GM18519 (cell line): ENCODE measurements around the gene MYH6.

Source experiments
- ATAC-seq: cut with Tn5 transposase; IDR thresholded peaks from one replicate; pipeline ENCODE4 v1.9.1; 2021; ENCODE audit warnings: mild to moderate bottlenecking, moderate library complexity; ENCODE audit not compliant: unreplicated experiment, low FRiP score

MYH6 gene

DNA sequence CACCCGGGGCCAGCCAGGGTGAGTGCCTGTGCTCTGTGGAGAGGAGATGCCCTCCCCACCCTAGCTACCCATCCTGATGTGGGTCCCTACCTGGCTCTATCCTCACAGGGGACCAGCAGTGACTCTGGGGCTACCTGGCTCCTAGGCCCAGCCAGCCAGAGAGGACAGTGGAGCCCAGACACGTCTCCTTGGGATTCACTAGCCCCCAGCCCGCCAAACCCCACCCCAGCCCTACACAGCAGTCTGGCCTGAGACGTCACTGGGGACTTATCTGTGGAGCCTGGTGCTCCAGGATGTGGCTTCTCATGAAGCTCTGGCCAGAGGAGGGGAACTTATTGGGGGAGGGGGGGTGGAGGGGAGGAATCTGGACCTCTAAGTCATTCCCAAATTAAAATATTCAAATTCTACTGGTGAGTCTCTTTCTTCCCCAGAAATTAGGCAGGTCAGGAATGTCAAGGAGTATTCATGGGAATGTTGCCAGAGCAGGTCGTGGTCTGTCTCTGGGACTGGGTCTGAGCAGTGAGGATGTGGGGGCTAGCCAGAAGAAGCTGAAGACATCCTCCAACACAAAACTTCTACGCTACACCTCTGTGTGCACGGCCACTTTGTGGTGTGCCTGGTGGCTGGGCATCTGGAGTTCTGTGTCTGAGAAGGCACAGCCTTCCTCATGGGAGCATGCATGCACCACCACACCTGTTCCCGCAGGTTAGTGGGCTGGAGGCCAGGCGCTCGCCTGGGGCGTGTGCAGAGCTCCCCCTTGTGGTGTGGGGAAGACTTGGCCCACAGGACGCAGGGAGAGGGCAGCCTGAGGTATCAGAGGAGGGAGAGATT lies 28.5 kb downstream of the MYH6 start:
- no peak for ATAC-seq

DNA sequence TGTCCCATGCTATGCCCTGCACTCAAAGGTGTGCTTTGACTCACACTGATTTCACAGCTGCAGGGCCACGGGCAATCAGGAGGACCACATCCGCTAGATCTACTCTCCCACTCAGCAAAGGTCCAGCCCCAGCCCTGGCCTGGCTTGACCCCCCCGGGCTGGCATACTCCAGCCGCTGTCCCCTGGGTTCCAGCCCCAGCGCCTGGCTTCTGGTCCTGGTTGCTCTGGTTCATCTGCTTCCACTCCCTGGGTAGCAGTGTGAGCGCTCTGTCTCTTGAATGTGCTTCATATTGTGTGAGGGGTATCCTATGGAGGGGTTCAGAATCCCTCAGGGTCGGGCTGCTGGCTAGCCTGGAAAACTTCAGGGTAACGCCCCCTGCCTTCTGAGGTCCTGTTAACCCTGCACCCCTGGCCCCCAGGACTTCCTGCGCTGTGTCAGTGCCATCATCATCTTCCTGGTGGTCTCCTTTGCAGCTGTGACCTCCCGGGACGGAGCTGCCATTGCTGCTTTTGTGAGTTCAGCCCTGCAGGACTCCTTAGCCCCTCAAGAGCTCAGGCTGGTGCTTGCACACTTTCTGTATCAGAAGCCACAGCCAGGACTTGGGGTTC lies 29.4 kb downstream of the MYH6 start:
- ATAC-seq: no peak

DNA sequence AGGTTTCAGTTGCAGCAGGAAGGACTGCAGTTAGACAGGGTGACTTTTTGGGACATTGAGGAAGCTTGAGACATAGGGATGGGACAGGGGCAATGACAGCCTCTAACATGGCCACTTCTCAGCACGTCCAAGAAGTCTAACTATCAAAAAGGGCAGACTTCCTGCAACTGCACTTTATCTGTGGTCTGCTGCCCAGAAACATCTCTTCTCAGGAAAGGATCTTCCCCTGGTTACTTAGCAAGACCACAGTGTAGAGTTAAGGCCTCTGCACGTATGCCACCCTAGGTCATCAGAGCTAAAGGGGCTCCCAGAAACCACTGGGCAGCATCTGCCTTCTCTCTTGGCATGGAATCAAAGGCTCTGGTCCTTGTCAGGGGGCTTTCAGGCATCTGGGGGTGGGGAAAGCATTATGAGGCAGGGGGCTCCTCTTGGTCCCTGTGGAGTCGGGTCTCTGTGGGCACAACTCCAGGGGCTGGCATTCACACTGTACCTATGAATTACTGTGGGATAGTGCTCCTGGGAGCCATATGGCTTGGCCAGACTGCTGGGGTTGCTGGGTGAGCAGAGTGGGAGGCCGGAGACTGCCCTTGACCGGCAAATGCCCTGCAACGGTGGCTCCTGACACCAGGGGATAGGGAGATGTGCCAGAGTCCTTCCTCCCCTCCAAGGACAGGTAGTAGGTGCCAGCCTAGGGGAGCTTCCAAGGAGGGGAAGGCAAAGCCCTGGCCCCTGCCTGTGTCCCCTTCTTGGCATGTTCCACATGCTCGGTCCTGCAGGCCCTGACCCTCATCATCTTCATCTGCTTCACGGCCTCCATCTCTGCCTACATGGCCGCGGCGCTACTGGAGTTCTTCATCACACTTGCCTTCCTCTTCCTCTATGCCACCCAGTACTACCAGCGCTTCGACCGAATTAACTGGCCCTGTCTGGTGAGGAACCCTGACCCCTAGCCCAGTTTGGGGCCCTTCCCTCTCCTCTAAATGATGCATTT lies 30.2 kb downstream of the MYH6 start:
- ATAC-seq: no peak

DNA sequence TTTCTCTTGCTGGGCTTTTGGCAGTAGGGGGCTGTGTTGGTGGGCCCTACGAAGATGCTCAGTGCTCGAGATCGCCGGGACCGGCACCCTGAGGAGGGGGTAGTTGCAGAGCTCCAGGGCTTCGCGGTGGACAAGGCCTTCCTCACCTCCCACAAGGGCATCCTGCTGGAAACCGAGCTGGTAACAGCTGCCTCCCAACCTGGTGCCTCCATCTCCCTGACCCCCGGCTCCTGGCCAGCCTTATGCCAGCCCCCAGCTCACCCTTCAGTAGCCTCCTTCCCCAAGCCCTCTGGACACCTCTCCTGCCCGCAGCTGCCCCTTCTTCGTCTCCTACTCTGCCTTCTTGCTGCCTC lies 30.9 kb downstream of the MYH6 start:
- no peak for ATAC-seq

DNA sequence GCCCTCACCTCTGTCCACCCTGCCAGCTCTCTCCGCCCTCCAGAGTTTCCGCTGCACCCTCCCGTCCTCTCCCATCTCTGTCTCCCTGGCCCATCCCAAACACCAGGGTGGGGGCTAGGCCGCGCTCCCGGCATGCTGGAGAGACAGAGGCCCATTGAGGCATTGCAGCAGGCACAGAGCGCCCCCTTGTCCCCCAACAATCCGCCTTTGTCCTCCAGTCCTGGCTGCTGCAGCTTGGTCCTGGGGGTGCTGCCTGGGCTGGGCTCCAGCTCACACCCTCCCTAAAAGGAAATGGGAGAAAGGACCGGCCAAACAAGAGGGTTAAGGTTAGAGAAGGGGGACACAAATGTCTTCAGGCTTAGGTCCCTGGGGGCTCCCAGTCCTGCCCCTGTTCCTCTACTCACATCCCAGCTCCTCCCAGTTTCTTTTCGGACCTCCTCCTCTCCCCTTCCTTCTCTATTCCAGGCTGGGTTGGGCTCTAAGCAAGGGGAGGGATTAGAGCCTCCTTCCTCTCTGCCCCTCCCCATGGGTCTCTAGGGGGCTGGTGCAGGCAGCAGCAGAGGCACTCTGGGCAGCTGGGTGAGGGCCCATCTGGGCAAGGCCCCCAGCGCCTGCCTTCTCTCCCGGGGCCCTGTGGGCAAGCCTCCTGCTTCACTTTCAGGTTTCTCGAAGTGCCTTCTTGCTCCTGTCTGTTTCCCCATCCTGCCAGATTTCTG lies 31.4 kb downstream of the MYH6 start, which contains the start of gene CMTM5:
CMTM5 (plus strand) TSS at position 565 of the 716 bp plus-strand sequence. CDS start 206 bp downstream, outside the sequence.
- no peak for ATAC-seq

DNA sequence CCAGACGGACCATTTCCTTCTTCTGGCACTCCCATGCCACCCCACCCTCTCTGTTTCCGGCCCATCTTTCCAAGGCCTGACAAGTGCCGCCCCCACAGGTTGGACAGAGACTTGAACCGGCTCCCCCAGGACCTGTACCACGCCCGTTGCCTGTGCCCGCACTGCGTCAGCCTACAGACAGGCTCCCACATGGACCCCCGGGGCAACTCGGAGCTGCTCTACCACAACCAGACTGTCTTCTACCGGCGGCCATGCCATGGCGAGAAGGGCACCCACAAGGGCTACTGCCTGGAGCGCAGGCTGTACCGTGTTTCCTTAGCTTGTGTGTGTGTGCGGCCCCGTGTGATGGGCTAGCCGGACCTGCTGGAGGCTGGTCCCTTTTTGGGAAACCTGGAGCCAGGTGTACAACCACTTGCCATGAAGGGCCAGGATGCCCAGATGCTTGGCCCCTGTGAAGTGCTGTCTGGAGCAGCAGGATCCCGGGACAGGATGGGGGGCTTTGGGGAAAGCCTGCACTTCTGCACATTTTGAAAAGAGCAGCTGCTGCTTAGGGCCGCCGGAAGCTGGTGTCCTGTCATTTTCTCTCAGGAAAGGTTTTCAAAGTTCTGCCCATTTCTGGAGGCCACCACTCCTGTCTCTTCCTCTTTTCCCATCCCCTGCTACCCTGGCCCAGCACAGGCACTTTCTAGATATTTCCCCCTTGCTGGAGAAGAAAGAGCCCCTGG lies 32.4 kb downstream of the MYH6 start:
- no peak for ATAC-seq

DNA sequence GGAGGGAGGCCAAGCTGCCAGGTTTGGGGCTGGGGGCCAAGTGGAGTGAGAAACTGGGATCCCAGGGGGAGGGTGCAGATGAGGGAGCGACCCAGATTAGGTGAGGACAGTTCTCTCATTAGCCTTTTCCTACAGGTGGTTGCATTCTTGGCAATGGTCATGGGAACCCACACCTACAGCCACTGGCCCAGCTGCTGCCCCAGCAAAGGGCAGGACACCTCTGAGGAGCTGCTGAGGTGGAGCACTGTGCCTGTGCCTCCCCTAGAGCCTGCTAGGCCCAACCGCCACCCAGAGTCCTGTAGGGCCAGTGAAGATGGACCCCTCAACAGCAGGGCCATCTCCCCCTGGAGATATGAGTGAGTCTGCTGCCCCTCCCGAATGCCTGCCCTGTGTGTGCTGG lies 35.0 kb downstream of the MYH6 start:
- no peak for ATAC-seq

DNA sequence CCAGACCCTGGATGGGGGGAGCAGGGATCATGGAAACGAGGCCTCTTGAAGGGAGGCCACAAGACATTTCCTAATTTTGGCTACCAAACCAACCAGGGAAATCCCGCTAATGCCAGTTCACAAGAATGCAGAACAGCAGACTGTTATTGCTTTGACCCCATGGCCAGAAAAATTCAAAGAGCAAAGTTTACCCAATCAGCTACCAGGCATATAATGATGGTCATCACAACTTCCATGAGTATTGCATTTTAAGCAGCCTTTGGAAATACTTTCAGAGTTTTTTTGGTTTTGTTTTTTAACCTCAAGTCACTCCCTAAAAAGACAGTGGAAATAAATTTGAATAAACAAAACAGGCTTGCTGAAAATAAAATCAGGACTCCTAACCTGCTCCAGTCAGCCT lies 35.6 kb downstream of the MYH6 start, which contains the start of gene IL25:
IL25 (plus strand) TSS at position 301 of the 400 bp plus-strand sequence.
- no peak for ATAC-seq

DNA sequence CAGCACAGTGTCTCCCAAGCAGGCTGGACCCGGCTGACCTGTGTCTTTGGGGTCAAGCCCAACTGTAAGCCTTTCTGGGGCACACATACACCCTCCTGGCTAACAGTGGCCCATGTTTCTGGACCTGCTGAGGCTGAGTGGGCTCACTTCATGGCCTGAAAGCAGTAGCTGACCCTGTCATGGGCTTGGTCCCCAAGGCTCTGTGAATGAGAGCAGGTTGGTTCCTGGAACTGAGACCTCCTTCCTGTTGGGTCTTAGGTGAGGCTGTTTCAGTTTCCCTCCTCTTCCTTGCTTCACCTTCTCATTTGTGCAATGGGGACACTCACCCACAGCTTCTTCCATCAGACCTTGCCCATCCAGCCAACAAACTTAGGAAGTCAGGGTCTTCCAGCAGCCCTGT lies 36.2 kb downstream of the MYH6 start:
- no peak for ATAC-seq

DNA sequence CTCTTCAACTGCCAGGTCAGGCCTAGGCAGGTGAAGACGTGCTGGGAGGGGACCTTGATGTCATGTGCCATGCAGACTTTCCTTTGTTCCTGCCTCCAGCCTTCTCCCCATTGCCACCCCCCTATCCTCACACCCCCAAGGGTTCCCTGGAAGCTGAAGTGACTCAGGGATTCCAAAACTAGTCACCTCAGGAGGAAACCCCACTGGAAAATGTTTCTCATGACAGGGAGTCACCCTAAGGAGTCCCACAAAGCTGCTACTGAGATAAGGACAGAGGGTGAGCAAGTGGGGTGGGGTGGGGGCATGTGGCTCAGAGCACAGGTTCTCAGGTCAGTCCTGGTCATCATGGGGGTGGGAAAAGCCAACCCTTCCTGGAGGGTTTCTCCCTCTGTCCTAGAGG lies 37.9 kb downstream of the MYH6 start:
- ATAC-seq: no peak

DNA sequence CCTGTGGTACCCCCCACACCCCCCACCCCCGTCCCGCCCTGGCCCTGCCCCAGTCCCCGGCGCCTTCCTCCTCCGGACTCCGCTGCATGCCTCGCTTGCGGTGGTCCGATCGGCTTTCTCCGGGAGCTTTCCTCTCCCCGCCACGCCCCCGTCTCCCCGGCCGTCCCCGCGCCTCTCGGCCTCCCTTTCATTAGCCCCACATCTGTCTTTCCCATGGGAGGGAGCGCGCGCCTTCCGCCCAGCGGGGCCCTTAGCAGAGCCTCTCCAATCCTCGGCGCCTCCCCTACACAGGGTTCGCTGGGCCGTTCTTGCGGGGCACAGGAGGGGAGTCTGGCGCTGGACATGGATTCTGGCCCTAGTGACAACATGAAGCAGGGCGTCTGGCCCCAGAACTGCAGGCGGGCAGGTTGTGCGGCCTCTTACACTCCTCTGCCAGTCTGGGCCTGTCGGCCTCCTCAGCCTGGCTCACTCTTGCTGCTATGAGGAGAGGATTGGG lies 41.6 kb downstream of the MYH6 start:
- no peak for ATAC-seq

DNA sequence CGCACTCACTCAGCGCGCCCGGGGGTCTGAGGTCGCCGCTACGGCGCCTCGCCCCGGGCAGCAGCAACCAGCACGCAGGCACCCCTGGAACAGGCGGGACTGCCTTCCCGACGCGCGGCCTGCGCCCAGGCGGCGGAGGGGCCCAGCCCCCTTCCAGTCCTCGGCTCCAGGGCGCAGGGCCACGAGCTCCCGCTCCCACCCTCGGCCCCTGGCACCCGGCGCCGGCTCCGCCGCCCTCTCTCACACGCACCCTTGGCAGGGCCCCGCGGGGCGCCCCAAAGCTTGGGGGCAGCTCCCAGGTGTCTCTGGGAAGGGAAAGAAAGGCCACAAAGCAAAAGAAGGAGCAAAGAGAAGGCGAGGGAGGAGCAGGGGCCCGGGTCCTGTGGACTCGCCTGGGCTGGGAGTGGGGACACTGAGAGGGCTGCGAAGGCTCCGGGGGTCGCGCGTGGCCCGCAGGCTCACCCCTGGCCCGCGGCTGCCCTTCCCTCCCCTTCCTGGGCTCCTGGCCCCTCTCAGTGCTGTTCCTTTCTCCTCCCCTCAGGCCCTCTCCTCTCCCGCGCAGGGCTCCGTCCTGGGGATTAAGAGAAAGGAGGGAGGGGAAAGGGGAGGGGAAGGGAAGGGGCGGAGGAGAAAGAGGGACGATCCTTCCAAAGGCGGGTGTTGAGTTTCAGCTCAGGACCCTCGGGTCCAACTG lies 42.2 kb downstream of the MYH6 start:
- ATAC-seq: no peak

DNA sequence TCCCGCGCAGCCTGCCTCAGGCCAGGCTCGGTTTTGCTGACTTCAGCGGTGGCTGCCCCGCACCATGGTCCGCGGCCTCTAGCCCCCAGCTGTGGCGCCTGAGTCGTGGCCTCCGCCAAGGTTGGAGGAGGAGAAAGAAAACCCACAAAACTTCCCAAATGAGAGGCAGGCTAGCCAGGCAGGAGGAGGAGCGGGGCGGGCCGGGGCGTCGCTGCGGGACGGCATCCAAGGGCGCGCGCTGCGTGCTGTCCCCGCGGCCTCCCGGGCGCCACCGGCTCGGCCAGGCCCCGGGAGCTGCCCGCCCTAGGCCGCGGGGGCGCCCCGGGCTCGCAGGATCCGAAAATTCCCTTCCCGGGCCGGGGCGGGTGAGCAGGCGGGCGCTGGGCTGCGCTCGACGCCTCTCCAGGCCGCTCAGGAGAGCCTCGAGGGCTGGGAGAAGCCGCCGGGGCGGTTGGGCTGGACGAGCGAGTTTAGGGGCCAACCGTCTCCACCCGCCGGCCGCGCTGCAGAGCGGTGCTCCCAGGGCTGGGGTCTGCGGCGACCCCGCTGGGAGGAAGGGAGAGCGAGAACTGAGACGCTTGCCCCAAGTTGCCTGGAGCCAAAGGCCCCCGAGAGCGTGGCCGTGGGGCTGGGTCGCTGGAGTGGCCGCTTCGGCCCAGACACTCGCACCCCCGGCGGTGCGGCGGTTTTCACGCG lies 42.9 kb downstream of the MYH6 start, which contains the start of gene EFS:
EFS (minus strand) TSS at position 137 of the 696 bp plus-strand sequence. CDS start 147 bp downstream, outside the sequence.
- no peak for ATAC-seq

DNA sequence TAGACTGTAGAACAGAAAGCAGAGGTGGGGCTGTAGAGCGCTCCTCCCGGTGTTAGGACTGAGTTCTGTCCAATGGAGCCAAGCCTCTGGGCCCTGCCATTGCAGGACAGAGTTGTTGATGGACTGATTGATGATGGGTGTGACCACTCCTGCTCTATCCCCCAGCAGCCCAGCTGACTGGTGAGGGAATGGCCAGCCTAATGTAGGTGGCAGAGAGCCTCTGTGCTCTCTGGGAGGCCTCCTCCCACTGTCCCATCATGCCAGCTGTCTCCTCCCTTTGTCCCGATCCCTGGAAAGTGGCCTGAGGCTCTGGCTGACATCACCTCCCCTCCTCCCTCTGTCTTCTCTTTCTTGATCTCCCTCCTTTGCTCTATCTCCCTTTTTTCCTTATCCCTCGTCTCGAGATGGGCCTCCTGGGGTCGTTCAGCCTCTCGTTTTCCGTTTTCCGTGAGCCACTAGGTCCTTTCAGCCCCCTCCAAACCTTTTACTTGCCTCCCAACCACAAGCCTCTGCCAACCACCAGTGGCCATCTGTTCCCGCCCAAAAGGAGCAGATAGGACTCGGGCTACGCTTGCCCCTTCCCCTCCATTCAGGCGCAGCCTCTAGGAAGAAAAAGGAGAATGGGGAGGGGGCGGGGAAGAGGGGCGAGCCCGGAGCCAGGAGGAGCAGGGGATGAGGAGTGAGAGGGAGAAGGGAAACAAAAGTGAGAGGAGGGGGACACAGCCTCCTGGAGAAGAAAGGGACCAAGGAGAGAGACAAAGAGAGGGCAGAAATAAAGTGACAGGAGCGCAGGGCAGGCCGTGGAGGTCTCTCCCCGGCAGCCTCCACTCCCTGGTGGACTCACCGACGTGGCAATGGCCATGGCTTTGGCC lies 43.7 kb downstream of the MYH6 start:
- ATAC-seq: no peak

DNA sequence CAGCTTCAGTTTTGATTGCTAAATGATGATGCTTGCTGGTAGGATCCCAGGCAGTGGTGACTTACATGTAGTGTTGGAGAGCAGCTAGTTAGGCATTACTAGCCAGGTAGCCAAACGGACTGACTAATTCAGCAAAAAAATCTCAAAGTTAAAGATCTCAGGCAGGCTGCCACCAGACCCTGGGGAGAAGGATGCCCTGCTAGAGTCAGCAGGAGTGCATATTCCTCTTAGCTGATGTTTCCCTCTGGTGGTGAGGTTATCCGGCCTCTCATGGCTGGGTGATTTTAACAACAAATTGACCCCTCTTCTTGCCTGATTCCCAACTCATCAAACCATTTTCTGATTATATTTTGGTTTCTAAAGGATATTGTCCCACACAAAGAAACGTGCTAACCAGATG lies 45.9 kb downstream of the MYH6 start:
- no peak for ATAC-seq

DNA sequence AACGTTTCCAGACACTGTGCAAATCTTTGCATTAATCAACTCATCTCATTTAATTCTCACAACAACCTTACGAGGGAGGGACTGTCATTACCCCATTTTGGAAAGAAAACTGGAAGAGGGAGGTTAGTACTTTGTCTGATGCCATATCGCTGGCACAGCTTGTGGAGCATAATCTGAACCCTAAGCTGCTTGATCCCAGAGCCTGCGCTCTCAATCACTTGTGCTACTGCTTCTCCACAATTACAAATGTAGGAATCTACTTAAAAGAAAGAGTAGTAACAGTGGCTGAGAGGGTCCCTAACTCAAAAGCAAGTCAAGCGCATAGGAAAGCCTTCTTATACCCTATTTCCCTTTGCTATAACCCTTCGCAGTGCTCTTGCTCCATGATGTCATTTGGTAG lies 46.3 kb downstream of the MYH6 start:
- no peak for ATAC-seq

DNA sequence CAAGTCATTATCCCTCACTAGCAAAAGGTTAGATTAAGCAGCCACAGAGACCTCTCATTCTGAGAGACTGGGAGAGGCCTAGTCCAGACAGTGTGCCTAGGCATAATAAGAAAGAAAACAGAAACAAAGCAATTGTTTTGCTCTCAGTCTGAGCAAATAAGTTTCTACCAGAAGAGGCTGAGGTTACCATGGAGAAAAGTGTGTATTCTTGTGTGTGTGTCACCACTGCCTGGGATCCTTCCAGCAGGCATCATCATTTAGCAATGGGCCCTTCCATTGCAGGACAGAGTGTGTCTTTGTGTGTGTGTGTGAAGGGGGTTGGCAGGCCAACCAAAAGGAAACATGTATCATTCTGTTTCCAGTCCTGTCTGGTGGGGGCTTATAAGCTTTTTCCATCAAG lies 46.8 kb downstream of the MYH6 start:
- ATAC-seq: no peak
